ENCODE data around the gene KLRC2.
A peak's percentile ranks its signal among the peaks of the same experiment; 100 is the strongest.

KLRC2 gene

GRCh38 chr12:10397296-10397695 lies 38.5 kb downstream of the KLRC2 start:
- TF ChIP-seq EGR1 (IDR thresholded peaks at IDR 0.05) (no peak), TAF1 (IDR thresholded peaks at IDR 0.05; ENCODE audit: low read depth) (no peak), USF1 (IDR thresholded peaks at IDR 0.05) (no peak)

- no peak for TF ChIP-seq EP300 (IDR thresholded peaks at IDR 0.05; ENCODE audit: borderline replicate concordance)
- no peak for TF ChIP-seq USF1 (IDR thresholded peaks at IDR 0.05)
- 0 out of 2 replicates have a peak, but pooled peaks have one; percentile 21 for TF ChIP-seq NFIC (IDR thresholded peaks at IDR 0.05)
These were observed 40.3 kb downstream of the KLRC2 start for GRCh38 chr12:10395390-10395998.

GRCh38 chr12:10393291-10393690 lies 42.5 kb downstream of the KLRC2 start:
- TF ChIP-seq EP300 (IDR thresholded peaks at IDR 0.05; ENCODE audit: borderline replicate concordance) = no peak
- no peak for TF ChIP-seq FOXM1 (IDR thresholded peaks at IDR 0.05; ENCODE audit: borderline replicate concordance, low read depth)
- no peak for TF ChIP-seq TCF12 (IDR thresholded peaks at IDR 0.05; ENCODE audit: low read depth)
- TF ChIP-seq TEAD4 (IDR thresholded peaks at IDR 0.05) = no peak
- no peak for TF ChIP-seq REST (IDR thresholded peaks at IDR 0.05; ENCODE audit: low read depth)

- no peak for TF ChIP-seq ZBTB7A (IDR thresholded peaks at IDR 0.05; ENCODE audit: low read depth)
- peak; percentile 83 for TF ChIP-seq TCF12 (IDR thresholded peaks at IDR 0.05; ENCODE audit: low read depth)
- no peak for TF ChIP-seq YY1 (IDR thresholded peaks at IDR 0.05; ENCODE audit: low read depth)
- TF ChIP-seq CREB1 (IDR thresholded peaks at IDR 0.05; ENCODE audit: low read depth) = no peak
- TF ChIP-seq RAD21 (IDR thresholded peaks at IDR 0.05; ENCODE audit: low read depth) = peak; percentile 24; the same call in 1 of the 2 replicates
- TF ChIP-seq FOXM1 (IDR thresholded peaks at IDR 0.05; ENCODE audit: borderline replicate concordance, low read depth) = no peak
- TF ChIP-seq REST (IDR thresholded peaks at IDR 0.05; ENCODE audit: low read depth) = no peak
- peak; percentile 66; the same call in 1 of the 2 replicates for TF ChIP-seq EP300 (IDR thresholded peaks at IDR 0.05; ENCODE audit: borderline replicate concordance)
- TF ChIP-seq TAF1 (IDR thresholded peaks at IDR 0.05; ENCODE audit: low read depth) = no peak
- TF ChIP-seq MAX (IDR thresholded peaks at IDR 0.05) = peak; percentile 38; the same call in 1 of the 2 replicates
- TF ChIP-seq TEAD4 (IDR thresholded peaks at IDR 0.05) = peak; percentile 74
- TF ChIP-seq CEBPB (IDR thresholded peaks at IDR 0.05) = peak; percentile 61
- no peak for TF ChIP-seq USF1 (IDR thresholded peaks at IDR 0.05)
- no peak for TF ChIP-seq EGR1 (IDR thresholded peaks at IDR 0.05)
- peak; percentile 99 for TF ChIP-seq NFIC (IDR thresholded peaks at IDR 0.05)
These were observed 43.3 kb downstream of the KLRC2 start for GRCh38 chr12:10392394-10392930.

- no peak for TF ChIP-seq EGR1 (IDR thresholded peaks at IDR 0.05)
- no peak for TF ChIP-seq TEAD4 (IDR thresholded peaks at IDR 0.05)
- TF ChIP-seq CEBPB (IDR thresholded peaks at IDR 0.05) = no peak
- no peak for TF ChIP-seq TAF1 (IDR thresholded peaks at IDR 0.05; ENCODE audit: low read depth)
- TF ChIP-seq USF1 (IDR thresholded peaks at IDR 0.05) = no peak
- no peak for TF ChIP-seq RAD21 (IDR thresholded peaks at IDR 0.05; ENCODE audit: low read depth)
- no peak for TF ChIP-seq YY1 (IDR thresholded peaks at IDR 0.05; ENCODE audit: low read depth)
- TF ChIP-seq EP300 (IDR thresholded peaks at IDR 0.05; ENCODE audit: borderline replicate concordance) = no peak
- no peak for TF ChIP-seq FOXM1 (IDR thresholded peaks at IDR 0.05; ENCODE audit: borderline replicate concordance, low read depth)
- no peak for TF ChIP-seq ZBTB7A (IDR thresholded peaks at IDR 0.05; ENCODE audit: low read depth)
- no peak for TF ChIP-seq TCF12 (IDR thresholded peaks at IDR 0.05; ENCODE audit: low read depth)
- no peak for TF ChIP-seq NFIC (IDR thresholded peaks at IDR 0.05)
- no peak for TF ChIP-seq MAX (IDR thresholded peaks at IDR 0.05)
- TF ChIP-seq CREB1 (IDR thresholded peaks at IDR 0.05; ENCODE audit: low read depth) = no peak
- no peak for TF ChIP-seq REST (IDR thresholded peaks at IDR 0.05; ENCODE audit: low read depth)
These were observed 45.9 kb downstream of the KLRC2 start, which contains the start of gene KLRK1 for GRCh38 chr12:10389904-10390303. Gene KLRK1 (minus strand): TSS chr12:10390041. CDS start chr12:10388810, 1,231 bp downstream.

Data from Ishikawa (cell line).